Cerebellar cortex (tissue), 1 donor: ENCODE results near the gene DLG2.
A peak's percentile ranks its signal among the peaks of the same experiment; 100 is the strongest.
"Not testable (repeated sequence)": the region's sequence is repeated elsewhere in the genome, so short reads cannot be mapped to it uniquely, and the experiment has no call there.

Experiments used
- DNase-seq: peaks from one replicate; pipeline ENCODE4 v3.0.0-alpha.2; 2015; ENCODE audit warnings: low spot score

The DLG2 gene

GRCh38 chr11:84993386-84993785 lies 633.8 kb downstream of the DLG2 start:
- DNase-seq: peak; percentile 15

DNA sequence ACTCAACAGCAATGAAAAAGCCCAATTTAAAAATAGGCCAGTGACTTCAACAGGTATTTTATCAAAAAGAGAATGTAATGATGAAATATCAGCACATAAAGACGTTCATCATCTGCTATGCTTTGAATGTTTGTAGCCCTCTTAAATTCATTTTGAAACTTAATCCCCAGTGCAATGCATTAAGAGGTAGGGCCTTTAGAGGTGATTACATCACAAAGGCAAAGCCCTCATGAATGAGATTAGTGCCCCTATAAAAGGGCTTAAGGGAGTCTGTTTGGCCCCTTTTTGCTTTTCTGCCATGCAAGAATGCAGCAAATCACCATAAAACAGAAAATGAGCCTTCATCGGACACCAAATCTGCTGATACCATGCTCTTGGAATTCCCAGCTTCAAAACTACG lies 637.0 kb downstream of the DLG2 start:
- no peak for DNase-seq

GRCh38 chr11:84987686-84988187 lies 639.4 kb downstream of the DLG2 start:
- not testable (repeated sequence) for DNase-seq

- no peak for DNase-seq
Observed at GRCh38 chr11:84981301-84981700, 645.8 kb downstream of the DLG2 start.

- no peak for DNase-seq
Observed at GRCh38 chr11:84969103-84969502, 658.0 kb downstream of the DLG2 start.

- no peak for DNase-seq
Observed at GRCh38 chr11:84965484-84965883, 661.7 kb downstream of the DLG2 start.

- DNase-seq: no peak
Observed at GRCh38 chr11:84963240-84963639, 663.9 kb downstream of the DLG2 start.

- no peak for DNase-seq
Observed at GRCh38 chr11:84962018-84962417, 665.1 kb downstream of the DLG2 start.

DNA sequence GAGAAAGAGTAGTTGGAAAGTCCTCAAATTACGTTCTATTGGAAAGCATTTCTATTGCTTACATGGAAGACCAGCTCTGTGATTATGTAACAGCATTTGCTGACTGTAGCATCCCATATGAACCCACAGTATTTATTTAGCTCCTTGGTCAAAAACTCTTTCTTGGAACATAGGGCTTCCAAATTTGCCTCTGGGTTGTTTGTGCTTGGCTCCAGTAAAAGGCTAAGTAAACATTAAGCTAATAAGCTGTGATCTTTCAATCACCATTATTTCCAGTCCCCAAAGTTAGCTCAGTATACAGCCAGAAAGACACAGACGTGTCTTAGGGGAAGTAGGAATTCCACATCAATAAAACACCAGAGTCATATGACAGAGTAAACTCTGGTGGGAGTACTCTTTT lies 668.8 kb downstream of the DLG2 start:
- DNase-seq: no peak

DNA sequence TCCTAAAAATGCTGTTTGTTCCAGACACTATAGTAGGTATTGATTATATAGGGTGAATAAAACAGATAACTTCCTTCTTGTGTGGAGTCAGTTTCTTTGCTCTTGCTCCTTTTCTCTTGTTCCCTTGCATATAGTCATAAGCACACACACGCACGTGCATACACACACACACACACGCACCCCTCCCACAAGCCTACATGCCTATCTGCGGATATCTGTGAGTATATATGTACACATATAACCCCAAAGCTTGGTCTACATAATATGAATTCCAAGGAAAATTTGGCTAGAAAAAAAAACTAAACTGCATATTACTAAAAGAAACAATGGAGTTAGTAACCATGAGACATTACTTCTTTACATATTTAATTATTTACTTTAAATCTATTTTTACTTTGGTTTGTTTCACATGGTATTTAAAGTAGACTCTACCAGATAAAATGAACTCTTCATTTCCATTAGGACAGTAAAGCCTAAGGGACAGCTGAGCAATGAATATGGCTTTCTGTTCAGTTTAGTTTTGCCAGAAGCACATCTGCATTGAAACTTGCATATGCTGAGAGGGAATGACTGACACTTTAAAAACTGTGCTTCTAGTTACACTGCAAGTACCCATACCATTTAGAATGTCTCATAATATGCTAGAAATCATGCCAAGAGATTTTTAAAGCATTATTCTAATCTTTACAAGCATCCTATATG lies 676.4 kb downstream of the DLG2 start:
- no peak for DNase-seq

DNA sequence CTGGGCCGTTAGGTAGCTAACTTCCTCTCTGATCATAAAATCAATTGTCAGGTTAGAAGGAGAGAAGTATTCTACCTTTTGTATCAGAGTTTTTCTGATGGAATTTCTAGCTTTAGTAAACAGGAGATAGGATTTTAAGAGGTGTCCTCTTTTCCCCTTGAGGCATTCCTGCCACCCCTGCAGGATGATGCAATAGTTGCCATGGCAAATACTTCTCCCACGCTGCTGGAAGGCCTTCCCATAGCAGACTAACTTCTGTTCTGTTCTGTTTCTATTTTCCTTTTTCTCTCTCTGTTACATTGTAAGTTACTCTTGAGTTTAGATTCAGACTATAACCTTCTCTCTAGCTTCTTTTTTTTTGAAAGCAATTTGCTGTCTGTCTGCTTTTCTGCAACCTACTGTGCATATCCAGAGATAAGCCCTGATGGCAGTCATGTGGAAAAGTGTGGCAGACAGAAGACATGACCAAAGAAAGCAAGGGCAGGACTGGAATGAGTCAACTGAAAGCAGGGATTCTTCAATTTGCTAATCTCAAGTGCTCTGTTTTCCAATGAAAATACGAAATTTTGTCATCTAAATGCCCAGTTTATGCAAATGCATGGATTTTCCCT lies 679.1 kb downstream of the DLG2 start:
- no peak for DNase-seq

GRCh38 chr11:84947070-84947469 lies 680.1 kb downstream of the DLG2 start:
- DNase-seq: no peak

- DNase-seq: no peak
Observed at GRCh38 chr11:84930863-84931262, 696.3 kb downstream of the DLG2 start.

- DNase-seq: no peak
Observed at GRCh38 chr11:84929738-84930137, 697.4 kb downstream of the DLG2 start.

DNA sequence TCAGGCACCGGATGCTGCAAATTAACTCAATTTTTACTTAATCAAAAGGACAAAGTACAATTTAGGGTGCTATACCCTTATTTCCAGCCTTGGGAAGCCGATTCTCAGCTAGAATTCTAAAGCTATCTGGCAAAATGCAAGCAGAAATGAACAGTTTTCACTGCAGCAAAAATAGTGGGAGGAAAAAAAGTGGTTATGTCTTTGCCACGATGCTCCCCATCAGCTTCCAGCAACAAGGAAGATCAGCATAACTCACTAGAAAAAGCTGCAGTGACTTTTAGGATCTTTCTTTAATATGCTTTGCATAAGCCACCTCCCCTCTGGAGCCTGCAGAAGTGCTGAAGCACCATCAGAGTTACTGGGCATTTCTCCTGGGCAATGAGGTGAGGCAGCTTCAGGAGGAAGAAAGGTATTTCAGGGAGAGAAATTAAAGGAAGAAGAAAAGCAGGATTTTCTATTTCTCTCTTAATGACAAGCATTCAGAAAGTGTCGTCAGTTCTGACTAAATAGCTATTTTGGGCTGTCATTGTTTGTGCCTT lies 702.9 kb downstream of the DLG2 start:
- peak; percentile 37 for DNase-seq

- peak; percentile 22 for DNase-seq
Observed at GRCh38 chr11:84923489-84923888, 703.7 kb downstream of the DLG2 start.

DNA sequence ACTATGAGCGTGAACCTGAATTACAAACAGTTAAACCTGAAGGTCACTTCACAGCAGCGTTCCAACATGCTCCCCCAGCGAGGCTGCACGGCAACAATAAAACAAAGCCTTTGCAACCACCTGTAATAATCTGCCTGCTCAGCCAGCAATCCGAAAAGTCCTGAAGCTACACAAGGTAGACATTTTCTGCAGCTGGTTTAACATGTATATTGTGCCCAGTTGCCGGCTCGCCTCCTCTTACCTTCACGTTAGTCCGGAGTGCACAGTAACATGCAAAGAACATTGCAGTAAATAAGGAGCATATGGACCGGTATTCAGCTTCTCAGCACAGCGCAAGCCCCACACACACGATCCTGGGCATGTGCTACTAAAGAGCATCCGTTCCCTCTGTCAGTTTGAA lies 704.3 kb downstream of the DLG2 start:
- DNase-seq: peak; percentile 57

DNA sequence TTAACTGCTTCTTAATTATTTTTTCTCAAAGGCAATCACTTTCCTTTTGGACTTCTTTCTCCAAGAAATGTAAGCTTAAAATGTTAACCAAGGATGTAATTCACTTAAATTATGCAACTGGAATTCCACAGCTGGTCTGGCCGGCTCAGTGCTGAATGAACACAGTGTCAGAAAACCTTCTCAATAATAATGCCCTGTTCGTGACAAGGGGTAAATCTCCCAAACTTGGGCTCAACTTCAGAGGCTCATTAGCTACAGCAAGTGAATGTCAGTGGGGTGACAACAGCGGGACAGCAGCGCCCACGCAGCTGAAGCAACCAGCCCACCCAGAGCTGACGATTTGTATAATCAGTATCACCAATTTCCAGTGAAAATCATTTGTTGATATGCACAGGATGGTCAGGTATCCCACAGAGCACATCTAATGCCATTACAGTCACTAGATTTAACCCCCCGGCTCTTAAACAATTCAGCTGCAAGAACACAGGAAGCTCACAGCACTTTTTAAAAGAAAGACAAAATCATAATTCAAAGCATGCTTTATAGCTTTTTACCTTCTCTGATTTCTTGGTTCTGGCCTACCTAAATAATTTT lies 704.8 kb downstream of the DLG2 start:
- peak; percentile 43 for DNase-seq

- DNase-seq: no peak
Observed at GRCh38 chr11:84914511-84914910, 712.6 kb downstream of the DLG2 start.

- peak; percentile 17 for DNase-seq
Observed at GRCh38 chr11:84909740-84910139, 717.4 kb downstream of the DLG2 start.

- no peak for DNase-seq
Observed at GRCh38 chr11:84906995-84907394, 720.1 kb downstream of the DLG2 start.

DNA sequence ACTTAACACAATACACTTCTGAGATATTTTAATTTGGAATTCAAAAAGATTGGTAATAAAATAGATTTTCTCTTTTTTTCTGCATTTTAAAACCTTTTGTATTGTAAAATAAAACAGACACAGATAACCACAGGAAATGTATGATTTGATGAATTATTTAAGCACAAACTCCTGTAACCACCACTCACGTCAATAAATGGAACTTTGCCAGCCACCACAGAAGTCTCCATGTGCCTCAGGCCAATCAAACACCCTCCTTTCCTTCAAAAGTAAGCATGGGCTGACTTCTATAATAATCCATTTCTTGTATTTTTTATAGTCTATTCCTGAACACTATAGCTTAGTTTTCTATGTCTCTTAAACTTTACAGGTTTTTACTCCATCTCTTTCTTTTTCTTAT lies 721.7 kb downstream of the DLG2 start:
- no peak for DNase-seq

DNA sequence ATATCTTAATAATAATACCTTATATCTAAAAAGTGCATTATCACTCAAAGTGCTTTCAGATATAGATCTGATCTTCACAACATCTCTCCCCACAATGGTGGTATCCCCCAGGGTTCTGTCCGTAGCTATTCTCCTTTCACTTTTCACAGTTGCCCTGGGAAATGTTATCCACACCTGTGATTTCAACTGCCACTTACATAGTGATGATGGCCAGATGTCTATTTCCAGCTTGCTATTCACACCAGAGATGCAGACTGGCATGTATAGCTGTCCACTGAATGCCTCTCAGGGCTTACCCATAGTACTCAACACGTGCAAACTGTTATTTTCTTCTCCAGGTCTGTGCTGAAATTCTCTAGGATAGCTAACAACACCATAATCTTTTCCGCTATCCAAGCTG lies 724.7 kb downstream of the DLG2 start:
- no peak for DNase-seq
